Measurements from ENCODE around the gene ZDHHC7. TPM values are rescaled to one million over a fixed set of nuclear protein-coding genes. Genes with fewer than 3 reads are reported as not detected.

The ZDHHC7 gene
- total and polyA plus RNA-seq, 9 of the 15 experiments (the other 6 are each of a cell fraction or from before 2014, with no cell fraction given), result 1.7 to 49.7 (median 37.4) TPM

- TF ChIP-seq RERE (CRISPR knock-in tag; IDR thresholded peaks at IDR 0.05; ENCODE audit: borderline replicate concordance), result peak; percentile 66; the same call in 1 of the 2 replicates
- TF ChIP-seq E2F1 (CRISPR knock-in tag; IDR thresholded peaks at IDR 0.05), result peak; percentile 65; the same call in 1 of the 2 replicates
- TF ChIP-seq TAF7 (tag; IDR thresholded peaks at IDR 0.05), result no peak
- no peak for TF ChIP-seq ARID3B (CRISPR knock-in tag; IDR thresholded peaks at IDR 0.05; ENCODE audit: borderline replicate concordance)
- TF ChIP-seq ZHX1 (conservative IDR thresholded peaks at IDR 0.05; ENCODE audit: low read length), result no peak
- no peak for TF ChIP-seq TAL1 (IDR thresholded peaks at IDR 0.05)
- no peak for TF ChIP-seq ZNF280B (CRISPR knock-in tag; IDR thresholded peaks at IDR 0.05)
- no peak for TF ChIP-seq XRCC4 (IDR thresholded peaks at IDR 0.05; ENCODE audit: extremely low read depth, insufficient read depth, insufficient read length)
- peak in 1 of 3 experiments; percentile 5 for TF ChIP-seq YY1 (IDR thresholded peaks at IDR 0.05; ENCODE audit: borderline replicate concordance in 1 of 3, control insufficient read depth in 1 of 3, extremely low read depth in 1 of 3, insufficient read depth in 3 of 3, insufficient read length in 1 of 3, insufficient replicate concordance in 2 of 3, low read depth in 1 of 3, low read length in 2 of 3)
Observed at GRCh38 chr16:84929421-84930297, 81.7 kb downstream of the ZDHHC7 start (continued).

Data from K562 (cell line).